GM19193 (cell line): ENCODE results near the gene LTB4R2.

Experiments used
- POLR2A ChIP-seq: IDR thresholded peaks from 4 replicates; pipeline ENCODE4 v1.6.1; 2011; ENCODE audit not compliant: insufficient read depth, insufficient read length; ENCODE audit errors: extremely low read depth

The LTB4R2 gene

GRCh38 chr14:24286996-24287395 is 22.9 kb upstream of the LTB4R2 start:
- no peak for TF ChIP-seq POLR2A

GRCh38 chr14:24289649-24290280 is 20.2 kb upstream of the LTB4R2 start:
- TF ChIP-seq POLR2A, result no peak

GRCh38 chr14:24290746-24291145 is 19.2 kb upstream of the LTB4R2 start:
- no peak for TF ChIP-seq POLR2A

DNA sequence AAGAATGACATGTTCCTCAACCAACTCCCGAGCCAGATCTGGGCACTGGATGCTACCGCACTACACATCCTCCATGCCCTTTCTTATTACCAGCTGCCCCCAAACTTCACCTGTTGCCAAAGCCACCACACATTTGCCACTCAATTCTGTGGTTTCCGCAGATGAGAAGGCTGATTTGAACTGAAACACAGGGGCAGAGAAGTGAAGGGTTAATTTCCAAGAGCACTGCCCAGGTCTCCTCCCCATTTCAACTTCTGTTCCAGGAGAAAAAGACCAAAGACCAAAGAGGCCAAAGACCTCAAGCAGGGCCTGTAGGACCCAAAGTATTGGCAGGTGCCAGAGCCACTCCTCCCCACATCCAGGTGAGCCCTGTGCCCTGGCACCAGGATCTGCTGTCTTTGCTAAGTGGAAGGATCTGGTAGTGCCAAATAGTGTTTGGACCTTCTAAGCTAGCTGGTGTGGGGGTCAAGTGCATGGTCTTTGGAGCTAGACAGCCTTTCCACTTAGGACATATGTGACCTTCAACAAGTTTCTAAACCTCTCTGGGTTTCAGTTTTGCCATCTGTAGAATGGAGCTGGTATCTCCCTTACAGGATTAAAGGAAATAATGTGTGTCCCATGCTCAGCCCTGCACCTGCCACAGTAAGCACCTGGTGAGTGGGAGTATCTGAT is 18.4 kb upstream of the LTB4R2 start:
- TF ChIP-seq POLR2A, result no peak

- no peak for TF ChIP-seq POLR2A
These were observed 17.7 kb upstream of the LTB4R2 start for GRCh38 chr14:24292118-24292807.

DNA sequence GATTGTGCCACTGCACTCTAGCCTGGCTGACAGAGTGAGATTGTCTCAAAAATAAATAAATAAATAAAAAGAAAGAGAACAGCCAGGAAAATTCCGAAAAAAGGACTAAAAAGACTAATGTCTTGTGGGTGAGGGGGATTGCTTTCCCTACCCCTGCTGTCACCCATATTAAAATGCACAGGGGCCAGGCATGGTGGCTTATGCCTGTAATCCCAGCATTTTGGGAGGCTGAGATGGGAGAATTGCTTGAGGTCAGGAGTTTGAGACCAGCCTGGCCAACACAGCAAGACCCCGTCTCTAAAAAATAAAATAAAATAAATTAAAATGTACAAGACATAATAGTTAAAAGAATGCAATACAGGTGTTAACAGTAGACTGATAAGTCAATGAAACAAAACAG is 16.4 kb upstream of the LTB4R2 start:
- TF ChIP-seq POLR2A, result no peak

DNA sequence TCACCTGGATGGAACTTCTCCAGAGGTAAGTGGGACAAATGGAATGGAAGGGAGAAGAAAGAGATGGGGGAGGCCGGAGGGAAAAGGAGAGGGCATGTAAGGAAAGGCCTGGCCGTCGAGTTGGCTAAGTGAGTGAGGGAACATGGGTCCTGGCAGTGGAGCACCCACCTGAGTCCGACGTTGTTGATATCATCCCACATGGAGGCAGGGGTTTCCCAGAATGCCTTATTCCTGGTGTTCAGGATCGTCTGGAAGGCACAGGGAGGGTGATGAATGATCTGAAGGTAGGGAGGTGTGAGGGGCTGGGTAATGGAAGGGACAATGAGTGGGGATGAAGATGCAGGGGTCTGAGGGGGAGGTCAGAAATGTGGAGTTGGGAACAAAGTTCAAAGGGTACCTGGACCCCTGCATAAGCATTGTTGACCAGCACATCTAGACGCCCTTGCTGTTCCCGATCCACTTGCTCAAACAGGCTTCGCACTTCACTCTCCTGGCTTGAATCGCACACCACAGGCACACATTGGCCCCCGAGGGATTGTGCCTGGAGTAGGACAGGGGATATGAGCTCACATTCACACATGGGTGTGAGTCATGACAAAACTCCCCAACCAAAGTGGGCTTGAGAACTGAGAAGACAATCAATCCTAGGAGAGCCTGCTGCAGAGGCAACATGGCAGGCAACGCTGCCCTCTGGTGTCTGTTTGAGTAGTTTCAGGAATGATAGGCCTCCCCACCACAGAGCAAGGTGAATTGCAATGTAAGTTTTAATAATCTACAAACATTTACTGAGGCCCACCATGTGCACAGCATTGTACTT is 13.4 kb upstream of the LTB4R2 start:
- no peak for TF ChIP-seq POLR2A

GRCh38 chr14:24297190-24297964 is 12.6 kb upstream of the LTB4R2 start:
- TF ChIP-seq POLR2A, result no peak

GRCh38 chr14:24298892-24299254 is 11.1 kb upstream of the LTB4R2 start:
- no peak for TF ChIP-seq POLR2A

DNA sequence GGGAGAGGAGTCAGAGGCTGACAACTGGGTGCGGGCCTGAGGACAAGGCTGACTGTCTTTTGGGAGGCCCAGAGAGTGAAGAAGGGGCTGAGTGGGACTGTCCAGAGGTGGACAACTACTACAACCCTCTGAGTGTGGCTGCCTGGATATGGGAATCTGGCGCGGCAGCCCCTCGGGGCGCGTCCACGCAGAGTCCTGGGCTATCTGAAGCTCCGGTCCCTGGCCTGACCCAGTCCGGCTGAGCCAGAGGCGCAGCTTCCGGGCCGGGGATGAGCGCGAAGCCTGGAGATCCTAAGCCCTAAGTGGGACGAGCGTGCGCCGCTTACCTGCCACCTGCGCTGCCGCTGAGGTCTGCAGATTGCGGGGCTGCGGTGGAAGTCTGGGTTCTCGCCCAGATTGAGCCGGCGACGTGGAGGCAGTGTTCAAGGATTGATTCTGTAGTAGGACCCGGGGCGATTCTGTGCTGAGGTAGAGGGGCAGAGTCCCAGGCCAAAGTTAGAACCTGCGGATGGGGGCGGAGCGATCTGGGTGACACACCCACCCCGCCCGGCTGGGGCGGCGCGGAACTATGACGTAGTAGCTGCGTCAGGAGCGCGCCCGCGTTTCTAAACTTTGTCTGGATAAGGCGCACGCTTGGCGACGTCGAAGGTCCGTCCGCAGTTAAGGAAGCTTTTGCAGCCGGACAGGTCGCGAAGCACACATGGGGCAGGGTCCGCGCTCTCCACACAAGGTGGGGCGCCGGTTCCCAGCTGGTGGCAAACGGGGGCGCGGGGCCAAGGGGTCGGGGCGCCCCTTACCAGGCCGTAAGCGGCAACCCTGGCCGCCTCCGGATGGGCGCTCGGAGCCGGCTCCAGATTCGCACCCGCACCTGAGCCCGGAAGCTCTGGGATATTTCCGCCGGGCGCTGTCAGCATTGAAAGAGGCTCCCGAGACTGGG is 10.4 kb upstream of the LTB4R2 start, which contains the start of the genes DHRS1 and NOP9:
Gene DHRS1 (minus strand): TSS at position 526 of the 937 bp plus-strand sequence. CDS start 674 bp downstream, outside the sequence.
Gene NOP9 (plus strand): TSS at position 596 of the 937 bp plus-strand sequence. CDS start 105 bp downstream, at position 701.
- peak; percentile 74 for TF ChIP-seq POLR2A

GRCh38 chr14:24300326-24300980 is 9.5 kb upstream of the LTB4R2 start:
- TF ChIP-seq POLR2A, result no peak

DNA sequence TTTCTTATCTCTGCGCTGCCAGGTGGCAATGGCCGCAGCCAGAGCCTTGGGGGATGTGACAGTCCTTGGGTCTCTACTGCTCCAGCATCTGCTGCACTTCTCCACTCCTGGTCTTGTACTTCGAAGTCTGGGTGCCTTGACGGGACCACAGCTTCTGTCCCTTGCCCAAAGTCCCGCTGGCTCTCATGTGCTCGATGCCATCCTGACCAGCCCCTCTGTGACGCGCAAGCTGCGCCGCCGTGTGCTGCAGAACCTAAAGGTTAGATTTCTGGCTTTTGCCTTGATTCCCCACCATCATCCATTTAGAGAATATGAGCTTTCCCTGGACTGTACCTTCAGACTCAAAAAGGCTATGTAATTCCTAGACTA is 5.9 kb upstream of the LTB4R2 start:
- TF ChIP-seq POLR2A, result no peak

DNA sequence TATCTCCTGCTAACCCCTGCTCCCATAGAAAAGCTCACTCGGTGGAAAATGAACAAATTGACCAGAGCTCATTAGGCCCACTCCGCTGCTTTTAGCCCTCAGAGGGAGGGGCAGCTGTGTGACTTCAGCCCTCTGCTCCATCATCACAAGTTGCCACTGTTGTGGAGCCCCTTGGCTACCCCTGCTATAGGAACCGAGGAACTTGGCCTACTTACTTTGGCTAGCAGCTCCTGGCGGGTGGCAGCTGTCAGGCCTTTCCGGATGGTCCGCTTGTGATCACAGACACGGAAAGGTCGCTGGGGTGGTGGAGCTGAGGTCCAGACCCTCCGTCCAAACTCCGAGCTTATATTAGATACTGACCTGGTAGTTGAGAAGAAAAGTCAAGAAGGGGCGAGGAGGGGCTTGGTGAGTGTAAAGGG is 2.8 kb upstream of the LTB4R2 start:
- TF ChIP-seq POLR2A, result no peak

- no peak for TF ChIP-seq POLR2A
These were observed 2.2 kb upstream of the LTB4R2 start, which contains the start of gene CIDEB for GRCh38 chr14:24307575-24308341. Gene CIDEB, minus strand, starts transcription at chr14:24307977. Its CDS starts 119 bp downstream, at chr14:24307858.
